Measurements from ENCODE around the gene ANKH. TPM values are rescaled to one million over a fixed set of nuclear protein-coding genes. Genes with fewer than 3 reads are reported as not detected.

ANKH gene
- total RNA-seq, 1 experiment from 2014 or later = 16.9 TPM

- TF ChIP-seq USF1 (CRISPR knock-in tag; IDR thresholded peaks at IDR 0.05) (no peak), E2F4 (CRISPR knock-in tag; IDR thresholded peaks at IDR 0.05; ENCODE audit: borderline replicate concordance, low read depth) (no peak), ESRRA (CRISPR knock-in tag; IDR thresholded peaks at IDR 0.05; ENCODE audit: borderline replicate concordance) (no peak), ZNF138 (CRISPR knock-in tag; conservative IDR thresholded peaks at IDR 0.05) (no peak), TEAD4 (CRISPR knock-in tag; IDR thresholded peaks at IDR 0.05) (no peak)
These were observed 135.6 kb downstream of the ANKH start (continued) for GRCh38 chr5:14735944-14736343.

- Mint-ChIP-seq H3K27ac (no peak overlapping the region), H3K4me1 (peaks cover 6% of the 10 kb centered on the region), H3K9me3 (no peaks in the 10 kb centered on the region), H3K27me3 (ENCODE audit: low read depth) (no peaks in the 10 kb centered on the region; the same call in 1 of the 2 replicates), H3K4me3 (no peak overlapping the region), H3K36me3 (no peaks in the 10 kb centered on the region)
- CTCF ChIA-PET = no interaction called here
- DNase-seq (ENCODE audit: low spot score) (no peak), ATAC-seq (no peak)
- TF ChIP-seq NFATC4 (CRISPR knock-in tag; IDR thresholded peaks at IDR 0.05) (no peak), MLX (CRISPR knock-in tag; IDR thresholded peaks at IDR 0.05) (no peak), USF1 (CRISPR knock-in tag; IDR thresholded peaks at IDR 0.05) (no peak), ZNF138 (CRISPR knock-in tag; conservative IDR thresholded peaks at IDR 0.05) (no peak), ATF6 (CRISPR knock-in tag; IDR thresholded peaks at IDR 0.05) (no peak), ETV6 (CRISPR knock-in tag; IDR thresholded peaks at IDR 0.05) (no peak), FOXP1 (CRISPR knock-in tag; IDR thresholded peaks at IDR 0.05; ENCODE audit: borderline replicate concordance) (no peak), NFYB (CRISPR knock-in tag; conservative IDR thresholded peaks at IDR 0.05; ENCODE audit: low read depth) (no peak), TP53 (CRISPR knock-in tag; IDR thresholded peaks at IDR 0.05) (no peak), ATF2 (CRISPR knock-in tag; IDR thresholded peaks at IDR 0.05; ENCODE audit: borderline replicate concordance, low read depth) (no peak), KAT7 (CRISPR knock-in tag; IDR thresholded peaks at IDR 0.05; ENCODE audit: borderline replicate concordance) (no peak), TEAD1 (CRISPR knock-in tag; IDR thresholded peaks at IDR 0.05) (no peak), ZNF416 (CRISPR knock-in tag; IDR thresholded peaks at IDR 0.05) (no peak), ZNF671 (CRISPR knock-in tag; IDR thresholded peaks at IDR 0.05) (no peak), ELF4 (CRISPR knock-in tag; IDR thresholded peaks at IDR 0.05; ENCODE audit: low read depth) (no peak), ZNF121 (CRISPR knock-in tag; IDR thresholded peaks at IDR 0.05) (no peak), IRF2 (CRISPR knock-in tag; IDR thresholded peaks at IDR 0.05; ENCODE audit: borderline replicate concordance, low read depth) (no peak), ZNF281 (CRISPR knock-in tag; IDR thresholded peaks at IDR 0.05) (no peak)
- POLR2A ChIA-PET = no interaction called here
These were observed 137.2 kb downstream of the ANKH start for GRCh38 chr5:14734396-14734795.
